AG04449 (cell line): ENCODE results near the gene CRIP3.

ENCODE experiments used
- CTCF ChIA-PET: fragments of 350-600 bp; formaldehyde crosslinking; extraction: SDS; loops from one replicate; lab custom pipeline; 2021; ENCODE audit warnings: antibody characterized with exemption; lab: Yijun Ruan, JAX
- POLR2A ChIA-PET: fragments of 400-600, 350-600 bp; formaldehyde crosslinking; extraction: SDS; loops from one replicate; lab custom pipeline; 2020; ENCODE audit warnings: antibody characterized with exemption, inconsistent platforms; lab: Yijun Ruan, JAX
- DNase-seq: peaks from one replicate; pipeline ENCODE4 v3.0.0-alpha.2; 2010; ENCODE audit warnings: low read depth, low spot score
- H3K4me3 ChIP-seq: 2 replicates; pipeline ENCODE4 v1.5.1; 2011; ENCODE audit warnings: low read depth, mild to moderate bottlenecking, control low read depth, low read length
- CTCF ChIP-seq: IDR thresholded peaks from one replicate; pipeline ENCODE4 v1.5.1; 2011; ENCODE audit warnings: mild to moderate bottlenecking, moderate library complexity, low read length, control low read depth, inconsistent platforms; ENCODE audit not compliant: insufficient read depth; ENCODE audit errors: missing control alignments

The CRIP3 gene

DNA sequence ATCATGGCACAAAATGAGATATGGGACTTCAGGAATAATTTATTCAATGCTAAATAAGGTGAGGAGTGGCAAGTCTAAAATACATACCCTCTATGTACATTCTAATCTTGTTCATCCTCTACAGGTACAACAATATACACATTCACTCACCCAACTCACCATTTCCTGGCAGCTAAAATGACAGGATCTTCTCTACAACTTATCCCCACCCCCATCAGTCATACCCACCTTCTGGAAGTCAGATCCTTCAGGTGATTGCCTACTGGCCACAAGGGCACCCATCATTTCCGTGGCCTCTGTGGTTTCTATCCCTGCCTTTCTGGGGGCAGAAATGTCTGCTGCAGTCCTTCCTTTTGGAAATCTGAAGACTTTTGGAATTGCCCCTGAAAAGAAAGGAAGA lies 22.8 kb upstream of the CRIP3 start:
- CTCF ChIA-PET, result interaction anchor here (0.8 to 1.3 kb wide), 2 partner anchors 68 to 102 kb away, joined by 3 read pairs; partner anchors contain the start of gene DNPH1
- POLR2A ChIA-PET, result interaction anchor here (0.6 kb wide), 1 partner anchor 10 kb away, joined by 4 read pairs; no protein-coding TSS in a partner anchor
- TF ChIP-seq CTCF, result no peak
- no peak for DNase-seq
- no peak overlapping the region for H3K4me3 ChIP-seq

DNA sequence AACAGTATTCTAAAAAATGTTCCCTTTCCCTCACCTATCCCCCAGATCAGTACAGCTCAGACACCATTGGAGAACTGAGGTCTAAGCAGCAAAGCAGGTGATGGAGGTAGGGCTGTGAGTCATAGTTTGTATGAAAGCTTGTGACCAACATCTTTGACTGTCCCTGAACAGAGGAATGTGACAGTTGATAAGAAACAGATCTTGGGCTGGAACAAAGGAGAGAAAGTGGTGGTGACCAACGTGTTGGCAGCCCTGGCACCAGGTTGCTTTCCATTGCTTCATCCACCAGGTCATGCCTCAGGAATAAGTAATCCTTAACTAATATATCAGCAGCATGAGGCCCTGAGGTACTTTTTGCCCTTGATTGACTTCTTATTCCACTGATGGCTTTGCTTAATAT lies 19.9 kb upstream of the CRIP3 start:
- no peak overlapping the region for H3K4me3 ChIP-seq
- TF ChIP-seq CTCF, result no peak
- CTCF ChIA-PET, result interaction anchor here (1.6 kb wide), 1 partner anchor 100 kb away, joined by 5 read pairs; the partner anchor contains the start of gene DNPH1
- POLR2A ChIA-PET, result no interaction called here
- no peak for DNase-seq

DNA sequence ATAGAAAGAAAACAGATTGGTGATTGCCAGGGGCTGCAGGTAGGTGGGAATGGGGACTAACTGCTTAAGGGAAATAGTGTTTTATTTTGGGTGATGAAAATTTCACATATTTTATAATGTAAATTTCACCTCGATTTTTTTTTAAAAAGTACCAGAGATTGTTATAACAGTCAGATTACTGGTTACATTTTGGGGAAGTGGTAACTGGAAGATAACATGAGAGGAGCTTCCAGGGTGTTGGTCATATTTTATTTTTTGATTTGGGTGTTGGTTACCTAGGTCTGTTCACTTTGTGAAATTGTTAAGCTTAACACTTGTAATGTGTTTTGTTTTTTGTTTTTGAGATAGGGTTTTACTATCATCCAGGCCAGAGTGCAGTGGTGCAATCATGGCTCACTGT lies 17.2 kb upstream of the CRIP3 start:
- no peak for TF ChIP-seq CTCF
- H3K4me3 ChIP-seq, result no peak overlapping the region
- ChIA-PET POLR2A (no interaction called here), CTCF (interaction anchor here (0.8 to 1.7 kb wide), 2 partner anchors 8 to 30 kb away, joined by 3 to 9 read pairs; no protein-coding TSS in a partner anchor)
- no peak for DNase-seq

- CTCF ChIA-PET, result interaction anchor here (1.4 to 2.9 kb wide), 2 partner anchors 16 to 56 kb away, joined by 8 to 15 read pairs; no protein-coding TSS in a partner anchor
- no peak for TF ChIP-seq CTCF
- POLR2A ChIA-PET, result no interaction called here
- DNase-seq, result no peak
- H3K4me3 ChIP-seq, result no peak overlapping the region
Measured at GRCh38 chr6:43318011-43318410, 9.4 kb upstream of the CRIP3 start.

- CTCF ChIA-PET, result interaction anchor here (0.7 to 3.8 kb wide), 5 partner anchors 17 to 193 kb away, joined by 3 to 25 read pairs (median 3); partner anchors contain the start of gene DNPH1
- DNase-seq, result no peak
- POLR2A ChIA-PET, result no interaction called here
- no peak overlapping the region for H3K4me3 ChIP-seq
- TF ChIP-seq CTCF, result no peak
Measured at GRCh38 chr6:43313813-43314212, 5.2 kb upstream of the CRIP3 start.

DNA sequence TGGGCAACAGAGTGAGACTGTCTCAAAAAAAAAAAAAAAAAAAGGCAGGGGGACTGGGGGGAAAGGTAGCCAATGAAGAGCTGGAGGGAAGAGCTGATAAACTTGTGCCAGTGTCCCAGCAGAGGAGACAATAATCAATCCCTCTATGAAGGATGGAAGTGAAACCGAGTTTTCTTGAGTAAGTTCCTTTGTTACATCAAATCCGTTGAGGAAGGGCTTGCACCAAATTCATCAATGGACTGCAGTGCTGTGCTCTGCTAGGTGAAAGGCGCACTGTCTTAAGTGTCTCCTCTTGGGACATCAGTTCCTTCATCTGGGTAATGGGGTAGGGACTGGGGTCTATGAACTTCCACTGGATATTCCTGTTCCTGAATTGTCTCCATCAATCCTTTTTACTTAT lies 3.0 kb upstream of the CRIP3 start:
- no peak for DNase-seq
- no peak overlapping the region for H3K4me3 ChIP-seq
- CTCF ChIA-PET, result interaction anchor here (0.7 kb wide), 1 partner anchor 25 kb away, joined by 4 read pairs; no protein-coding TSS in a partner anchor
- TF ChIP-seq CTCF, result no peak
- POLR2A ChIA-PET, result no interaction called here
